Measurements from ENCODE around the gene TEAD1.

Gene TEAD1

GRCh38 chr11:12777208-12777874 is 103.1 kb downstream of the TEAD1 start:
- ATAC-seq (ENCODE audit: low read depth) (peak; percentile 61), DNase-seq (ENCODE audit: low spot score) (no peak)
- Histone ChIP-seq H3K4me3 (ENCODE audit: severe bottlenecking) (no peak overlapping the region), H3K27me3 (ENCODE audit: insufficient read depth, poor library complexity, severe bottlenecking) (no peaks in the 10 kb centered on the region), H3K4me1 (ENCODE audit: insufficient read depth, poor library complexity, severe bottlenecking) (peaks cover 22% of the 10 kb centered on the region), H3K36me3 (ENCODE audit: low read depth) (peaks cover 23% of the 10 kb centered on the region), H3K27ac (ENCODE audit: poor library complexity, severe bottlenecking) (peak overlapping the region; percentile 2), H3K9me3 (ENCODE audit: severe bottlenecking) (no peaks in the 10 kb centered on the region)
- TF ChIP-seq, protein P1, sequence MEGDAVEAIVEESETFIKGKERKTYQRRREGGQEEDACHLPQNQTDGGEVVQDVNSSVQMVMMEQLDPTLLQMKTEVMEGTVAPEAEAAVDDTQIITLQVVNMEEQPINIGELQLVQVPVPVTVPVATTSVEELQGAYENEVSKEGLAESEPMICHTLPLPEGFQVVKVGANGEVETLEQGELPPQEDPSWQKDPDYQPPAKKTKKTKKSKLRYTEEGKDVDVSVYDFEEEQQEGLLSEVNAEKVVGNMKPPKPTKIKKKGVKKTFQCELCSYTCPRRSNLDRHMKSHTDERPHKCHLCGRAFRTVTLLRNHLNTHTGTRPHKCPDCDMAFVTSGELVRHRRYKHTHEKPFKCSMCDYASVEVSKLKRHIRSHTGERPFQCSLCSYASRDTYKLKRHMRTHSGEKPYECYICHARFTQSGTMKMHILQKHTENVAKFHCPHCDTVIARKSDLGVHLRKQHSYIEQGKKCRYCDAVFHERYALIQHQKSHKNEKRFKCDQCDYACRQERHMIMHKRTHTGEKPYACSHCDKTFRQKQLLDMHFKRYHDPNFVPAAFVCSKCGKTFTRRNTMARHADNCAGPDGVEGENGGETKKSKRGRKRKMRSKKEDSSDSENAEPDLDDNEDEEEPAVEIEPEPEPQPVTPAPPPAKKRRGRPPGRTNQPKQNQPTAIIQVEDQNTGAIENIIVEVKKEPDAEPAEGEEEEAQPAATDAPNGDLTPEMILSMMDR (IDR thresholded peaks at IDR 0.05; ENCODE audit: poor library complexity, severe bottlenecking), result no peak

DNA sequence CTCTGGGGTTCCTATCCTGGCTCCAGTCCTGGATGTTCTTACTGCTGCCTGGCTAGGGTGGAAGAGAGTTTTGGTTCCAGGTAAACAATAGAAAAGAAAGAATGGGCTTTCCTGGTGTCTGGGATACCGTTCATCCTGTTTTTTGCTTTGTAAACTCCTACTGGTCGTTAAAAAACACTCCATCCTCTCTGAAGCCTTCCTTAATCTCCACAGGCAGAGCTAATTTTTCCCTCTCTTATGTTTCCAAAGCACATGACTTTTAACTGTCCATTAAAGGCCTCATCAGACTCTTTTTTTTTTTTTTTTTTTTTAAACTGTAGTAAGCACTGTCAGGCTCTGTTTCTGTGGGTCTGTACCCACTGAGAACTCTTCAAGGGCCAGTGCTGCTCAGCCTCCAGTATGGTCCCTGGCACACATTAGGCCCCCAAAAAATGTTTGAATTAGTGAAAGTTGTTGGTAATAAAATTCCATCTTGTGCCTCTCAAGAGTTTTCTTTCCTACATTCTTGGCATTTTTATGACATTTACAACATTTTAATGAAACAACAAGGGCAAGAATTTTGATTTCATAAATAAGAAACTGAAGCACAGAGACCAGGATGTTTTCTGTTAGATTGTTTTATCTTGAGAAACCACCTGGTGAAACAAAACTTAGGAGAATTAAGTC is 104.2 kb downstream of the TEAD1 start:
- Histone ChIP-seq H3K36me3 (ENCODE audit: low read depth) (peaks cover 23% of the 10 kb centered on the region), H3K4me1 (ENCODE audit: insufficient read depth, poor library complexity, severe bottlenecking) (peaks cover 16% of the 10 kb centered on the region), H3K9me3 (ENCODE audit: severe bottlenecking) (no peaks in the 10 kb centered on the region), H3K27me3 (ENCODE audit: insufficient read depth, poor library complexity, severe bottlenecking) (no peaks in the 10 kb centered on the region), H3K27ac (ENCODE audit: poor library complexity, severe bottlenecking) (peak overlapping the region; percentile 2), H3K4me3 (ENCODE audit: severe bottlenecking) (no peak overlapping the region)
- TF ChIP-seq, protein P1 (IDR thresholded peaks at IDR 0.05; ENCODE audit: poor library complexity, severe bottlenecking), result no peak
- DNase-seq (ENCODE audit: low spot score) (no peak), ATAC-seq (ENCODE audit: low read depth) (no peak)

- Histone ChIP-seq H3K4me3 (ENCODE audit: severe bottlenecking) (no peak overlapping the region), H3K27ac (ENCODE audit: poor library complexity, severe bottlenecking) (no peak overlapping the region), H3K36me3 (ENCODE audit: low read depth) (peaks cover 23% of the 10 kb centered on the region), H3K9me3 (ENCODE audit: severe bottlenecking) (no peaks in the 10 kb centered on the region), H3K27me3 (ENCODE audit: insufficient read depth, poor library complexity, severe bottlenecking) (no peaks in the 10 kb centered on the region), H3K4me1 (ENCODE audit: insufficient read depth, poor library complexity, severe bottlenecking) (peaks cover 13% of the 10 kb centered on the region)
- TF ChIP-seq, protein P1 (IDR thresholded peaks at IDR 0.05; ENCODE audit: poor library complexity, severe bottlenecking), result no peak
- ATAC-seq (ENCODE audit: low read depth), result no peak
- DNase-seq (ENCODE audit: low spot score), result no peak
These were observed 109.5 kb downstream of the TEAD1 start for GRCh38 chr11:12783765-12784164.

DNA sequence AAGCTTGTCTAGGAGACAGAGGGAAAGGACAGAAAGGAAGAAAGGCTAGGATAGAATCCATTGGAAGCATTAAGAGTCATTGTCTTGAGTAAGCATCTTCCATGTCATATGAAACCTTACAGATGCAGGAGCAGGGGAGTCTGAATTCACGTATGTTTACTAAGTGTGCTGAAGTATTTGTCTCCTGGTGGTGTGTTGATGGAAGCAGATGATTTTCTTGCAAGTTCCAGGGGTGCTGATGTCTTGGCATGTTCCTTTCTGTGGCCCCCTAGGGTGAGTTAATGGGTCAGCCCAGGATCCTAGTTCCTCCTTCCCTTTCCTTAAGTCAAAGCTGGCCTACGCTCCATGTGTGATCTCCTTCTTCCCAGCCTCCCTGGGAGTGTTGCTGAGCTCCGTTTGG is 110.2 kb downstream of the TEAD1 start:
- no peak for ATAC-seq (ENCODE audit: low read depth)
- TF ChIP-seq, protein P1 (IDR thresholded peaks at IDR 0.05; ENCODE audit: poor library complexity, severe bottlenecking), result no peak
- Histone ChIP-seq H3K4me3 (ENCODE audit: severe bottlenecking) (no peak overlapping the region), H3K36me3 (ENCODE audit: low read depth) (peaks cover 27% of the 10 kb centered on the region), H3K27ac (ENCODE audit: poor library complexity, severe bottlenecking) (no peak overlapping the region), H3K4me1 (ENCODE audit: insufficient read depth, poor library complexity, severe bottlenecking) (peaks cover 13% of the 10 kb centered on the region), H3K9me3 (ENCODE audit: severe bottlenecking) (no peaks in the 10 kb centered on the region), H3K27me3 (ENCODE audit: insufficient read depth, poor library complexity, severe bottlenecking) (no peaks in the 10 kb centered on the region)
- no peak for DNase-seq (ENCODE audit: low spot score)

DNA sequence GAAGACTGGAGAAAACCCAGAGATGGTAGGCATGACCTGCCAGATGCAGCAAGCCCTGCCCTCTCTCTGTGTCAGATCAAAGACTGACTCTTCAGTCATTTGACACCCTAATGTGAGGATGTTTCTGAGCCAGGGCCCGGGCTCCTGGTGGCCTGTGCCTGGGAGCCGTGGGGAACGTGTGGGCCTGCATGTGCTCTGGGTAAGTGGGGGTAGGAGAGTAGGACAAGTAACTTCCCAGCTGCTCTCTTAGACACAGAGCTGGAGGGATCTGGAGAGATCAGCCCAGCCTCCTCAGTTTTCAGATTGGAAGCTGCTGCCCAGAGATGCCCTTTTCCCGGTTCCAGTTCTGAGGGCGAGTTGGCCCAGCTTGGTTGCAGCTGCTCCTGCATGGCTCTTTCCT is 110.8 kb downstream of the TEAD1 start:
- DNase-seq (ENCODE audit: low spot score) (no peak), ATAC-seq (ENCODE audit: low read depth) (no peak; the same call in 2 of the 3 replicates)
- Histone ChIP-seq H3K4me1 (ENCODE audit: insufficient read depth, poor library complexity, severe bottlenecking) (peaks cover 13% of the 10 kb centered on the region), H3K27ac (ENCODE audit: poor library complexity, severe bottlenecking) (no peak overlapping the region), H3K9me3 (ENCODE audit: severe bottlenecking) (no peaks in the 10 kb centered on the region), H3K27me3 (ENCODE audit: insufficient read depth, poor library complexity, severe bottlenecking) (no peaks in the 10 kb centered on the region), H3K4me3 (ENCODE audit: severe bottlenecking) (no peak overlapping the region), H3K36me3 (ENCODE audit: low read depth) (peaks cover 22% of the 10 kb centered on the region)
- TF ChIP-seq, protein P1 (IDR thresholded peaks at IDR 0.05; ENCODE audit: poor library complexity, severe bottlenecking), result no peak
